CD14-positive monocyte (primary cell): ENCODE data around the gene ANKRD1. TPM values are rescaled to one million over a fixed set of nuclear protein-coding genes. Genes with fewer than 3 reads are reported as not detected.

ENCODE experiments used
- DNase-seq, 3 donors: peaks; one replicate each; pipeline ENCODE4 v3.0.0-alpha.2; 2011 to 2022
- H2AFZ ChIP-seq: 2 replicates; pipeline ENCODE4 v1.6.0; 2012; ENCODE audit warnings: mild to moderate bottlenecking, low read depth, low read length, inconsistent platforms; ENCODE audit not compliant: insufficient read depth, poor library complexity, severe bottlenecking
- H3K27ac ChIP-seq, 2 donors: 1 replicate in 1 of 2; 2 replicates in 1 of 2; pipeline ENCODE4 v1.5.1; 2012 to 2013; ENCODE audit warnings: low read length in 2 of 2, control low read depth in 1 of 2, inconsistent platforms in 1 of 2, low read depth in 1 of 2, mild to moderate bottlenecking in 1 of 2
- H3K27me3 ChIP-seq, 2 donors: one replicate each; pipeline versions ENCODE4 v1.6.0 to v1.6.1; 2011 to 2013; ENCODE audit warnings: low read length in 2 of 2; ENCODE audit not compliant: control insufficient read depth in 2 of 2, insufficient read depth in 2 of 2
- H3K36me3 ChIP-seq, 2 donors: replicated peaks in 1 of 2; 1 replicate in 1 of 2; 2 replicates in 1 of 2; pipeline versions ENCODE4 v1.5.1 to v1.6.1; 2012 to 2013; ENCODE audit warnings: low read length in 2 of 2, control low read depth in 1 of 2, inconsistent platforms in 1 of 2, mild to moderate bottlenecking in 1 of 2; ENCODE audit not compliant: insufficient read depth in 2 of 2, control insufficient read depth in 1 of 2
- H3K4me1 ChIP-seq, 2 donors: 1 replicate in 1 of 2; 2 replicates in 1 of 2; pipeline versions ENCODE4 v1.5.1 to v1.6.1; 2012 to 2013; ENCODE audit warnings: low read length in 2 of 2, control low read depth in 1 of 2, inconsistent platforms in 1 of 2, mild to moderate bottlenecking in 1 of 2, moderate library complexity in 1 of 2; ENCODE audit not compliant: insufficient read depth in 2 of 2, control insufficient read depth in 1 of 2
- H3K4me2 ChIP-seq: replicated peaks from 2 replicates; pipeline ENCODE3; 2012; ENCODE audit warnings: low read length, moderate library complexity, mild to moderate bottlenecking; ENCODE audit not compliant: poor library complexity, severe bottlenecking; ENCODE audit errors: extremely low read depth
- H3K4me3 ChIP-seq, 3 experiments: fragments of 200-600 bp in 1 of 3; sonication (generic) in 1 of 3; replicated peaks in 1 of 3; 1 replicate in 2 of 3; 2 replicates in 1 of 3; pipeline ENCODE4 v1.5.1; 2011 to 2013; ENCODE audit warnings: low read length in 3 of 3, mild to moderate bottlenecking in 3 of 3, control low read depth in 2 of 3, low read depth in 2 of 3, inconsistent platforms in 1 of 3, moderate library complexity in 1 of 3
- H3K79me2 ChIP-seq: 2 replicates; pipeline ENCODE4 v1.6.0; 2012; ENCODE audit warnings: mild to moderate bottlenecking, control low read depth, inconsistent platforms, low read length, moderate library complexity; ENCODE audit not compliant: insufficient read depth
- H3K9ac ChIP-seq: 2 replicates; pipeline ENCODE4 v1.6.0; 2017; ENCODE audit warnings: low read length, mild to moderate bottlenecking; ENCODE audit not compliant: insufficient read depth, poor library complexity, severe bottlenecking
- H3K9me3 ChIP-seq, 2 donors: replicated peaks in 1 of 2; 1 replicate in 1 of 2; 2 replicates in 1 of 2; pipeline versions ENCODE4 v1.5.1 to v1.6.1; 2012 to 2013; ENCODE audit warnings: low read length in 2 of 2, control low read depth in 1 of 2; ENCODE audit not compliant: control insufficient read depth in 1 of 2, insufficient read depth in 1 of 2
- H4K20me1 ChIP-seq: 2 replicates; pipeline ENCODE4 v1.6.0; 2012; ENCODE audit warnings: mild to moderate bottlenecking, low read length, control low read depth, moderate library complexity; ENCODE audit not compliant: insufficient read depth
- H3K27ac Mint-ChIP-seq, 7 donors: one replicate each; pipeline ENCODE4 v1.8.0; 2020; ENCODE audit warnings: mild to moderate bottlenecking in 7 of 7, mixed read lengths in 7 of 7, moderate library complexity in 6 of 7, inconsistent platforms in 2 of 7
- H3K27me3 Mint-ChIP-seq, 3 donors: one replicate each; pipeline ENCODE4 v1.8.0; 2021 to 2022; ENCODE audit warnings: low read depth in 3 of 3, mild to moderate bottlenecking in 3 of 3, mixed read lengths in 3 of 3, moderate library complexity in 3 of 3, inconsistent platforms in 1 of 3
- H3K36me3 Mint-ChIP-seq, 2 donors: one replicate each; pipeline ENCODE4 v1.8.0; 2020; ENCODE audit warnings: mixed read lengths in 2 of 2, inconsistent platforms in 1 of 2, mild to moderate bottlenecking in 1 of 2
- H3K4me1 Mint-ChIP-seq: one replicate; pipeline ENCODE4 v1.8.0; 2020; ENCODE audit warnings: mild to moderate bottlenecking, mixed read lengths
- H3K4me3 Mint-ChIP-seq, 2 donors: one replicate each; pipeline ENCODE4 v1.8.0; 2020; ENCODE audit warnings: mild to moderate bottlenecking in 2 of 2, mixed read lengths in 2 of 2, moderate library complexity in 1 of 2
- H3K9me3 Mint-ChIP-seq, 7 donors: one replicate each; pipeline ENCODE4 v1.8.0; 2020 to 2022; ENCODE audit warnings: mixed read lengths in 7 of 7, mild to moderate bottlenecking in 6 of 7, moderate library complexity in 6 of 7, inconsistent platforms in 2 of 7
- CTCF ChIP-seq: fragments of 200-600 bp; IDR thresholded peaks from one replicate; pipeline ENCODE4 v1.8.0; 2022; ENCODE audit warnings: antibody characterized with exemption, mild to moderate bottlenecking
- WGBS: methylation state at CpG from one replicate; pipeline ENCODE4 v1.1.5; 2013; ENCODE audit warnings: missing lambda C conversion rate; ENCODE audit not compliant: insufficient coverage; 5-methylcytosine and 5-hydroxymethylcytosine counted together
- intact Hi-C, 2 donors: fragments of 100-400 bp; cut with micrococcal nuclease; formaldehyde crosslinking; loops; one replicate each; pipeline versions ENCODE4 v1.15.0 to v1.15.1; 2023
- polyA plus RNA-seq, 3 donors: library from polyadenylated mRNA; depleted of rRNA in 1 of 3; unstranded in 2 of 3; stranded (reverse) in 1 of 3; fragments of 300-500 nt in 2 of 3; fragments of >200 nt in 1 of 3; fragmentation: Illumina TruSeq in 2 of 3; gene quantifications; 1 replicate in 2 of 3; 2 replicates in 1 of 3; pipeline ENCODE4 v1.2.3, GENCODE V29; 2012 to 2021

ANKRD1 gene
- polyA plus RNA-seq, 3 donors = not detected

GRCh38 chr10:90959826-90960225 is 38.9 kb upstream of the ANKRD1 start:
- Histone ChIP-seq H3K4me3 (no peak overlapping the region), H3K27me3 (no peaks in the 10 kb centered on the region), H3K9me3 (peaks cover 0 to 9% of the 10 kb centered on the region in 2 donors), H2AFZ (no peak overlapping the region), H3K36me3 (no peaks in the 10 kb centered on the region), H4K20me1 (no peaks in the 10 kb centered on the region), H3K4me1 (no peaks in the 10 kb centered on the region), H3K9ac (no peak overlapping the region), H3K4me2 (no peak overlapping the region), H3K27ac (no peak overlapping the region), H3K79me2 (no peaks in the 10 kb centered on the region)
- Mint-ChIP-seq H3K4me1 (no peaks in the 10 kb centered on the region), H3K27ac (no peak overlapping the region), H3K4me3 (no peak overlapping the region), H3K27me3 (peaks cover 0 to 2% (median 0%) of the 10 kb centered on the region in 3 donors), H3K9me3 (peaks cover 0 to 7% (median 2%) of the 10 kb centered on the region in 7 donors), H3K36me3 (no peaks in the 10 kb centered on the region)
- intact Hi-C loops = no loop called here
- no CpG with 5 or more reads among the region's 1 CpG for WGBS
- DNase-seq = no peak
- no peak for TF ChIP-seq CTCF

GRCh38 chr10:90958781-90959180 is 37.9 kb upstream of the ANKRD1 start:
- Mint-ChIP-seq H3K4me3 (no peak overlapping the region), H3K27ac (no peak overlapping the region), H3K4me1 (no peaks in the 10 kb centered on the region), H3K36me3 (no peaks in the 10 kb centered on the region), H3K27me3 (no peaks in the 10 kb centered on the region), H3K9me3 (peaks cover 0 to 8% (median 3%) of the 10 kb centered on the region in 7 donors)
- Histone ChIP-seq H3K4me2 (no peak overlapping the region), H3K79me2 (no peaks in the 10 kb centered on the region), H3K9me3 (peaks cover 0 to 15% of the 10 kb centered on the region in 2 donors), H3K9ac (no peak overlapping the region), H3K4me3 (no peak overlapping the region), H3K36me3 (no peaks in the 10 kb centered on the region), H4K20me1 (no peaks in the 10 kb centered on the region), H2AFZ (no peak overlapping the region), H3K4me1 (no peaks in the 10 kb centered on the region), H3K27ac (no peak overlapping the region), H3K27me3 (no peaks in the 10 kb centered on the region)
- no peak for DNase-seq
- 82% methylated on average over 2 of the region's 6 CpGs for WGBS
- TF ChIP-seq CTCF = no peak
- intact Hi-C loops = no loop called here
